Measurements from ENCODE around the gene PDE10A. TPM values are rescaled to one million over a fixed set of nuclear protein-coding genes. Genes with fewer than 3 reads are reported as not detected.
"Not testable (repeated sequence)": the region's sequence is repeated elsewhere in the genome, so short reads cannot be mapped to it uniquely, and the experiment has no call there.

PDE10A gene
- total and polyA plus RNA-seq, 2 of the 8 experiments (the other 6 are each of a cell fraction or from before 2014, with no cell fraction given): 1.1 to 2.4 TPM

GRCh38 chr6:165611294-165611693, 51.7 kb downstream of the PDE10A start (continued):
- no peak for TF ChIP-seq NANOG (IDR thresholded peaks at IDR 0.05; ENCODE audit: insufficient read depth, low read depth, low read length, poor library complexity, severe bottlenecking)
- no peak for TF ChIP-seq EGR1 (IDR thresholded peaks at IDR 0.05; ENCODE audit: borderline replicate concordance, low read depth, low read length)
- TF ChIP-seq TEAD4 (IDR thresholded peaks at IDR 0.05; ENCODE audit: low read depth, low read length): no peak
- TF ChIP-seq EZH2 (IDR thresholded peaks at IDR 0.05; ENCODE audit: low read depth, low read length, severe bottlenecking): no peak
- TF ChIP-seq CTBP2 (IDR thresholded peaks at IDR 0.05; ENCODE audit: borderline replicate concordance, insufficient read depth, insufficient read length, low read length): no peak
- TF ChIP-seq ASH2L (IDR thresholded peaks at IDR 0.05; ENCODE audit: low read length): no peak

DNA sequence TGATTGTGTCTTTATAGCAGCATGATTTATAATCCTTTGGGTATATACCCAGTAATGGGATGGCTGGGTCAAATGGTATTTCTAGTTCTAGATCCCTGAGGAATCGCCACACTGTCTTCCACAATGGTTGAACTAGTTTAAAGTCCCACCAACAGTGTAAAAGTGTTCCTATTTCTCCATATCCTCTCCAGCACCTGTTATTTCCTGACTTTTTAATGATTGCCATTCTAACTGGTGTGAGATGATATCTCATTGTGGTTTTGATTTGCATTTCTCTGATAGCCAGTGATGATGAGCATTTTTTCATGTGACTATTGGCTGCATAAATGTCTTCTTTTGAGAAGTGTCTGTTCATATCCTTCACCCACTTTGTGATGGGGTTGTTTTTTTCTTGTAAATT, 54.5 kb downstream of the PDE10A start:
- H2BK15ac ChIP-seq (ENCODE audit: low read length); H3K4me1 ChIP-seq (replicated peaks in 1 of 4; ENCODE audit: control insufficient read depth in 3 of 4, insufficient read depth in 4 of 4, low read length in 3 of 4); H3K27me3 ChIP-seq (replicated peaks in 1 of 4; ENCODE audit: control insufficient read depth in 3 of 4, extremely low read depth in 1 of 4, insufficient read depth in 3 of 4, low read length in 3 of 4); H4K20me1 ChIP-seq (replicated peaks in 1 of 2; ENCODE audit: control insufficient read depth in 1 of 2, insufficient read depth in 2 of 2, low read length in 2 of 2); H2BK5ac ChIP-seq (ENCODE audit: low read depth, low read length); H3K79me2 ChIP-seq (ENCODE audit: control insufficient read depth in 1 of 2, insufficient read depth in 2 of 2, low read length in 2 of 2); H3K23ac ChIP-seq (ENCODE audit: insufficient read length); H3K23me2 ChIP-seq (ENCODE audit: low read depth, low read length); H2BK12ac ChIP-seq (ENCODE audit: low read depth, low read length); DNase-seq (ENCODE audit: low read depth in 1 of 2, low spot score in 2 of 2); H3K9ac ChIP-seq (replicated peaks in 1 of 4; ENCODE audit: extremely low read depth in 1 of 4, low read depth in 3 of 4, low read length in 3 of 4); CTCF ChIA-PET (ENCODE audit: partially characterized antibody); FAIRE-seq; H2BK20ac ChIP-seq (ENCODE audit: low read length); H3K4me3 ChIP-seq (ENCODE audit: extremely low read depth in 1 of 4, insufficient read depth in 2 of 4, low read depth in 3 of 4, low read length in 4 of 4); H3K18ac ChIP-seq (ENCODE audit: extremely low read depth, low read length); H3K79me1 ChIP-seq (ENCODE audit: low read depth, low read length); H4K5ac ChIP-seq (ENCODE audit: insufficient read length, low read depth, low read length); H3K4me2 ChIP-seq (ENCODE audit: insufficient read depth in 1 of 2, low read depth in 2 of 2, low read length in 2 of 2); H2BK120ac ChIP-seq (replicated peaks; ENCODE audit: low read depth, low read length); H3K14ac ChIP-seq (ENCODE audit: insufficient read length); H3K27ac ChIP-seq (ENCODE audit: low read depth, low read length); H4K91ac ChIP-seq (replicated peaks; ENCODE audit: insufficient read length, low read length); H3K4ac ChIP-seq (replicated peaks; ENCODE audit: insufficient read length, low read depth, low read length); H3K56ac ChIP-seq (replicated peaks; ENCODE audit: insufficient read length, low read depth, low read length); H4K8ac ChIP-seq (ENCODE audit: extremely low read depth, insufficient read depth, low read length); H2AFZ ChIP-seq (ENCODE audit: low read length); POLR2A ChIA-PET (ENCODE audit: partially characterized antibody); H2AK5ac ChIP-seq (ENCODE audit: low read depth, low read length); H3K9me3 ChIP-seq (ENCODE audit: insufficient read depth in 2 of 2, low read depth in 1 of 2, low read length in 1 of 2); H3K36me3 ChIP-seq (ENCODE audit: control insufficient read depth in 2 of 4, insufficient read depth in 4 of 4, low read length in 3 of 4): not testable (repeated sequence)
- 86% methylated on average over 1 of the region's 1 CpG; no CpG with 5 or more reads in 1 of the 2 experiments for WGBS, 2 experiments (ENCODE audit: extremely low coverage in 1 of 2, insufficient coverage in 1 of 2, insufficient read length in 1 of 2, insufficient replicate concordance in 2 of 2, low coverage in 1 of 2, low lambda C conversion rate in 2 of 2, missing lambda C conversion rate in 1 of 2)
